ENCODE data around the gene TAP2. TPM values are rescaled to one million over a fixed set of nuclear protein-coding genes. Genes with fewer than 3 reads are reported as not detected.

The TAP2 gene
- total and polyA plus RNA-seq, 2 of the 13 experiments (the other 11 are each of a cell fraction or from before 2014, with no cell fraction given), result 10.3 to 17.6 TPM

- peak; percentile 80 for TF ChIP-seq ZNF687 (CRISPR knock-in tag; IDR thresholded peaks at IDR 0.05)
- TF ChIP-seq PBX2 (CRISPR knock-in tag; IDR thresholded peaks at IDR 0.05), result no peak
- peak; percentile 74; the same call in 1 of the 2 replicates for TF ChIP-seq ZNF224 (CRISPR knock-in tag; IDR thresholded peaks at IDR 0.05)
- 0 out of 2 replicates have a peak, but pooled peaks have one; percentile 17 for TF ChIP-seq CHCHD3 (CRISPR knock-in tag; IDR thresholded peaks at IDR 0.05)
- TF ChIP-seq, protein P1, sequence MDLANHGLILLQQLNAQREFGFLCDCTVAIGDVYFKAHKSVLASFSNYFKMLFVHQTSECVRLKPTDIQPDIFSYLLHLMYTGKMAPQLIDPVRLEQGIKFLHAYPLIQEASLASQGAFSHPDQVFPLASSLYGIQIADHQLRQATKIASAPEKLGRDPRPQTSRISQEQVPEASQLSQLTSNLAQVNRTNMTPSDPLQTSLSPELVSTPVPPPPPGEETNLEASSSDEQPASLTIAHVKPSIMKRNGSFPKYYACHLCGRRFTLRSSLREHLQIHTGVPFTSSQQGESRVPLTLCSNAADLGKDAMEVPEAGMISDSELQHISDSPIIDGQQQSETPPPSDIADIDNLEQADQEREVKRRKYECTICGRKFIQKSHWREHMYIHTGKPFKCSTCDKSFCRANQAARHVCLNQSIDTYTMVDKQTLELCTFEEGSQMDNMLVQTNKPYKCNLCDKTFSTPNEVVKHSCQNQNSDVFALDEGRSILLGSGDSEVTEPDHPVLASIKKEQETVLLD (CRISPR knock-in tag; IDR thresholded peaks at IDR 0.05; ENCODE audit: low read depth), result peak; percentile 45; the same call in 1 of the 2 replicates
- no peak for TF ChIP-seq SOX13 (IDR thresholded peaks at IDR 0.05)
- peak in 1 of 2 experiments; percentile 12; a peak in 1 of 4 replicates for TF ChIP-seq SOX13 (CRISPR knock-in tag; conservative IDR thresholded peaks at IDR 0.05 in 1 of 2, IDR thresholded peaks at IDR 0.05 in 1 of 2)
- peak; percentile 39; the same call in 1 of the 2 replicates for TF ChIP-seq ZNF460 (CRISPR knock-in tag; IDR thresholded peaks at IDR 0.05; ENCODE audit: borderline replicate concordance)
- no peak; the same call in none of the 2 replicates for TF ChIP-seq EEA1 (CRISPR knock-in tag; IDR thresholded peaks at IDR 0.05; ENCODE audit: borderline replicate concordance)
- TF ChIP-seq, protein P2, sequence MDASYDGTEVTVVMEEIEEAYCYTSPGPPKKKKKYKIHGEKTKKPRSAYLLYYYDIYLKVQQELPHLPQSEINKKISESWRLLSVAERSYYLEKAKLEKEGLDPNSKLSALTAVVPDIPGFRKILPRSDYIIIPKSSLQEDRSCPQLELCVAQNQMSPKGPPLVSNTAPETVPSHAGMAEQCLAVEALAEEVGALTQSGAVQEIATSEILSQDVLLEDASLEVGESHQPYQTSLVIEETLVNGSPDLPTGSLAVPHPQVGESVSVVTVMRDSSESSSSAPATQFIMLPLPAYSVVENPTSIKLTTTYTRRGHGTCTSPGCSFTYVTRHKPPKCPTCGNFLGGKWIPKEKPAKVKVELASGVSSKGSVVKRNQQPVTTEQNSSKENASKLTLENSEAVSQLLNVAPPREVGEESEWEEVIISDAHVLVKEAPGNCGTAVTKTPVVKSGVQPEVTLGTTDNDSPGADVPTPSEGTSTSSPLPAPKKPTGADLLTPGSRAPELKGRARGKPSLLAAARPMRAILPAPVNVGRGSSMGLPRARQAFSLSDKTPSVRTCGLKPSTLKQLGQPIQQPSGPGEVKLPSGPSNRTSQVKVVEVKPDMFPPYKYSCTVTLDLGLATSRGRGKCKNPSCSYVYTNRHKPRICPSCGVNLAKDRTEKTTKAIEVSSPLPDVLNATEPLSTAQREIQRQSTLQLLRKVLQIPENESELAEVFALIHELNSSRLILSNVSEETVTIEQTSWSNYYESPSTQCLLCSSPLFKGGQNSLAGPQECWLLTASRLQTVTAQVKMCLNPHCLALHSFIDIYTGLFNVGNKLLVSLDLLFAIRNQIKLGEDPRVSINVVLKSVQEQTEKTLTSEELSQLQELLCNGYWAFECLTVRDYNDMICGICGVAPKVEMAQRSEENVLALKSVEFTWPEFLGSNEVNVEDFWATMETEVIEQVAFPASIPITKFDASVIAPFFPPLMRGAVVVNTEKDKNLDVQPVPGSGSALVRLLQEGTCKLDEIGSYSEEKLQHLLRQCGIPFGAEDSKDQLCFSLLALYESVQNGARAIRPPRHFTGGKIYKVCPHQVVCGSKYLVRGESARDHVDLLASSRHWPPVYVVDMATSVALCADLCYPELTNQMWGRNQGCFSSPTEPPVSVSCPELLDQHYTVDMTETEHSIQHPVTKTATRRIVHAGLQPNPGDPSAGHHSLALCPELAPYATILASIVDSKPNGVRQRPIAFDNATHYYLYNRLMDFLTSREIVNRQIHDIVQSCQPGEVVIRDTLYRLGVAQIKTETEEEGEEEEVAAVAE (CRISPR knock-in tag; IDR thresholded peaks at IDR 0.05; ENCODE audit: borderline replicate concordance), result no peak
- peak; percentile 63; the same call in 1 of the 2 replicates for TF ChIP-seq DRAP1 (CRISPR knock-in tag; IDR thresholded peaks at IDR 0.05)
- 0 out of 2 replicates have a peak, but pooled peaks have one; percentile 18 for TF ChIP-seq HCFC1 (IDR thresholded peaks at IDR 0.05; ENCODE audit: low read depth, low read length)
- no peak for TF ChIP-seq ZNF354B (CRISPR knock-in tag; IDR thresholded peaks at IDR 0.05)
- no peak; the same call in none of the 2 replicates for TF ChIP-seq SMAD3 (CRISPR knock-in tag; IDR thresholded peaks at IDR 0.05)
These were observed 15.2 kb upstream of the TAP2 start, which contains the start of the genes PSMB9 and TAP1 (continued) for GRCh38 chr6:32853541-32854375.
